Mammary epithelial cell (primary cell): ENCODE measurements around the gene CSMD2.

Experiments
- CTCF ChIP-seq, 2 donors: IDR thresholded peaks in 1 of 2; conservative IDR thresholded peaks in 1 of 2; 2 replicates each; pipeline ENCODE4 v1.5.1; 2011 to 2012; ENCODE audit warnings: inconsistent platforms in 2 of 2, low read length in 2 of 2, mild to moderate bottlenecking in 2 of 2, control low read depth in 1 of 2, low read depth in 1 of 2; ENCODE audit not compliant: insufficient read depth in 1 of 2; ENCODE audit errors: extremely low read depth in 1 of 2
- EZH2 ChIP-seq: IDR thresholded peaks from 2 replicates; pipeline ENCODE4 v1.6.1; 2012; ENCODE audit warnings: low read length, inconsistent platforms, borderline replicate concordance

- no peak for TF ChIP-seq EZH2
- no peak for TF ChIP-seq CTCF (conservative IDR thresholded peaks at IDR 0.05 in 1 of 2, IDR thresholded peaks at IDR 0.05 in 1 of 2; ENCODE audit: extremely low read depth in 1 of 2, insufficient read depth in 1 of 2, low read depth in 1 of 2, low read length in 2 of 2)
Observed at GRCh38 chr1:33872683-33873082, 292.3 kb downstream of the CSMD2 start.
